Measurements from ENCODE around the gene ELMO1.

ELMO1 gene

DNA sequence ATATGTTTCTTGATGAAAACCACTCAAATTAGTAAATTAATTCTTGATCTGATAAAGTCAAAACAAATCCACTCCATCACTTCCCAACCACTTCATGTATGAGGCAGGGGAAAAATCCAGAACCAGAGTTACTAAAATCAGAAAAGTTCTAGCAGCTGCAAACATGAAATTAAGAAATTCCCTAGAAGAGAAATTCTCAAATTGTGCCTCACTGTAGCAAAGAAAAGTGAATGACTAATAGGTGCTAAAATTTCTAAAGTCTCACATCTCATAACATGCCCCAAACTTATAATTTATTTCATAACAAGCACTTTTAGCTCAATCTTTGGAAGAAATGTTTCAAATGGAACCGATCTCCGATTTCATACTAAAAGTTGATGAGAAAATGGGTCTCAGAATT, 379.3 kb downstream of the ELMO1 start:
- TF ChIP-seq, protein P1, sequence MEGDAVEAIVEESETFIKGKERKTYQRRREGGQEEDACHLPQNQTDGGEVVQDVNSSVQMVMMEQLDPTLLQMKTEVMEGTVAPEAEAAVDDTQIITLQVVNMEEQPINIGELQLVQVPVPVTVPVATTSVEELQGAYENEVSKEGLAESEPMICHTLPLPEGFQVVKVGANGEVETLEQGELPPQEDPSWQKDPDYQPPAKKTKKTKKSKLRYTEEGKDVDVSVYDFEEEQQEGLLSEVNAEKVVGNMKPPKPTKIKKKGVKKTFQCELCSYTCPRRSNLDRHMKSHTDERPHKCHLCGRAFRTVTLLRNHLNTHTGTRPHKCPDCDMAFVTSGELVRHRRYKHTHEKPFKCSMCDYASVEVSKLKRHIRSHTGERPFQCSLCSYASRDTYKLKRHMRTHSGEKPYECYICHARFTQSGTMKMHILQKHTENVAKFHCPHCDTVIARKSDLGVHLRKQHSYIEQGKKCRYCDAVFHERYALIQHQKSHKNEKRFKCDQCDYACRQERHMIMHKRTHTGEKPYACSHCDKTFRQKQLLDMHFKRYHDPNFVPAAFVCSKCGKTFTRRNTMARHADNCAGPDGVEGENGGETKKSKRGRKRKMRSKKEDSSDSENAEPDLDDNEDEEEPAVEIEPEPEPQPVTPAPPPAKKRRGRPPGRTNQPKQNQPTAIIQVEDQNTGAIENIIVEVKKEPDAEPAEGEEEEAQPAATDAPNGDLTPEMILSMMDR (IDR thresholded peaks at IDR 0.05; ENCODE audit: insufficient read depth, missing control alignments), result no peak
- DNase-seq (ENCODE audit: insufficient read length, low spot score) (no peak), FAIRE-seq (no peak)

DNA sequence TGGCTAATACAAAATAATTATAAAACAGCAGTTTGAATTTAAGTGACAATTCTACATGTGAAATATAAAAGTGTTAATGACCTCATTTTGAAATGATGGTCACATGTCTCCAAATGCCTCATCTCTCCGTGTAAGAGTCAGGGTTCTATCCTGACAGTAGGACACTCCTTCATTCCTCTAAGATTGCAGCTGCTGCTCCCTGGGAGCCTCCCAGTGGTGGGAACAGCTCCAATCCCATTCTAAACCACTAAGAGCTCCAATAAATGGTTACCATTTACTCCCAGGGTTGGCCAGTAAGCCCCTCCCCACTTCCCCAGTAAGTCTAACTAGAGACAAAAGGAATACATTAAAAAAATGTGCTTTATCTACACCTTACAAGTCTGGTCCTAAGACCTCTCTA, 379.8 kb downstream of the ELMO1 start:
- DNase-seq (ENCODE audit: insufficient read length, low spot score) (no peak), FAIRE-seq (no peak)
- TF ChIP-seq, protein P1 (IDR thresholded peaks at IDR 0.05; ENCODE audit: insufficient read depth, missing control alignments), result no peak

GRCh38 chr7:37068038-37068437, 380.6 kb downstream of the ELMO1 start:
- no peak for DNase-seq (ENCODE audit: insufficient read length, low spot score)
- no peak for FAIRE-seq
- TF ChIP-seq, protein P1 (IDR thresholded peaks at IDR 0.05; ENCODE audit: insufficient read depth, missing control alignments), result no peak

GRCh38 chr7:37065779-37066271, 382.8 kb downstream of the ELMO1 start:
- FAIRE-seq (no peak), DNase-seq (ENCODE audit: insufficient read length, low spot score) (no peak)
- TF ChIP-seq, protein P1 (IDR thresholded peaks at IDR 0.05; ENCODE audit: insufficient read depth, missing control alignments), result no peak

DNA sequence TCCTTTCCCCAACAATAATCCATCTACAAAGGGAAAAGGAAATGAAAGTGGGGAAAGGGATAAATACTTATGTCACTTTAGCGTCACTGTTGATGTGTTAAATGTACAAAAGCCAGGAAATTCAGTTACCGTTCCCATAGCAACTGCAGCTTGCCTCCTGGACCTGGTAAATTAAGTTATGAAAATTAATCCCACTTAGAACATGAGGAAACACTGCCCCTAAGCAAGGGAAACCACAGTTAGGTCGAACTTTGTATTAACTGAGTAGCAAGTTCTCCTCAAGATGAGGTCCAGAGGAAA, 386.2 kb downstream of the ELMO1 start:
- no peak for FAIRE-seq

DNA sequence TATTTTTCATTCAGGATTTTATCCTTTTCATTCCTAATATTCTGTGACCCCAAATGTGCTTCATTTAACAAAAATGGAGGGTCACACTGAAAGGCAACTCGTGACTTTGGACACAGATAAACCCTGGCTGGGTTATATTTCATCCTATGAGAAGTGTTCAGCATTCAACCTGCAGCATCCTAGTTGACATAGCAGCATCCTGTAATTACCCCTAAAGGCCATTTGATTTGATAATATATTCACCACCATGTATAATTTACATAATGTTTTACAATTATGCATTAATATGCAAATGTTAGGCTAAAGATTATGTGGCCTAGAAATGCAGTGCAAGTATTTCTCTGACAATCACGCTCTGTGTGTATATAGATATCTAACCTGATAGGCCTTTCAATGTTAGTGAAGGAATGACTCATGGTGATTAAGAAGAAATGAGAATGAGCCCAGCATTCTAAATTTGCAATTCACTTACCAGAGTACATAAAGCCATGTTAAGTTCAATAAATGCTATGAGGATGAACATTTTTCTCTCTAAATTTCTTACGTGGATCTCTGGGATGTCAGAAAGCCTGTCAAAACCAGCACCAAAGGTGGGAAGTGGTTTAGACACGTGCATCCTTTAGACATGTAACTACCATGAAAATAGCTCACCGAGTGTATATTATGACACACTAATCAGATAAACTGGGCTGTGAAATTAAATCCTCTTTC, 386.7 kb downstream of the ELMO1 start:
- FAIRE-seq (peak; percentile 61), DNase-seq (ENCODE audit: insufficient read length, low spot score) (no peak)
- TF ChIP-seq, protein P1 (IDR thresholded peaks at IDR 0.05; ENCODE audit: insufficient read depth, missing control alignments), result no peak

More for the DNA sequence above, 386.2 kb downstream of the ELMO1 start:
- no peak for DNase-seq (ENCODE audit: insufficient read length, low spot score)
- TF ChIP-seq, protein P1 (IDR thresholded peaks at IDR 0.05; ENCODE audit: insufficient read depth, missing control alignments), result no peak

DNA sequence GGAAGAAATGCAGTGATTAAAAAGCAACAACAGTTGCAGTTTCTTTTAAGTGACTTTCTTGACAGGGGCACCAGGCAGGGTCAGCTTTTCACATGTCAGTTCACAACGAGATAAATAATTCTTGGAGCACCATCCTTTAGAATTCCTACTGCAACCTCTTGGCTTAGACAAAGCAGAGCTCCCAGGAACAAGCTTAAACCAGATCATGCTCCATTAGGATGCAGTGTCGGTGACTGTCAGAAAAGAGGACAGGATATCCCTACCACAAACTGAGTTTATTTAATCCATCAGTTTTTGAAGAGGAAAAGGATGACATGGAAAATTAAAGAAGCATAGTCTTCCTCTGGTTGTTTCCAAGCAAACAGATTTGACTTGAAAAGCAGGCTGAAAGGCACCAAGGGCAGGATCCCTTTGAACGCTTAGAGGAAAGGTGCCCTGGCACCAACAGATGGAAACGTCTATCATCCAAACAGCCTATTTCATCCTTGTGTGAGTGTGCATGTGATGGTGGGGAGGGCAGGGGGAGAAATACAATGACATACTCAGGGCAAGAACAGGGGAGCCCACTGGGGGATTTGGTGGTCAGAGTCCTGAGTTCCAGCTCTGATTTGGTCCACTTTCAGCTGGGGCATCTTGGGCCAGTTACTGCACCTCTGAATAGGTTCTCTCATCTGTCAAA, 392.3 kb downstream of the ELMO1 start:
- TF ChIP-seq, protein P1 (IDR thresholded peaks at IDR 0.05; ENCODE audit: insufficient read depth, missing control alignments), result no peak
- DNase-seq (ENCODE audit: insufficient read length, low spot score) (no peak), FAIRE-seq (no peak)
